Measurements from ENCODE around the gene WWOX.

- TF ChIP-seq MYC (IDR thresholded peaks at IDR 0.05; ENCODE audit: borderline replicate concordance, low read length) (no peak), CTCF (IDR thresholded peaks at IDR 0.05) (no peak), POLR2A (IDR thresholded peaks at IDR 0.05; ENCODE audit: low read length) (no peak), BHLHE40 (IDR thresholded peaks at IDR 0.05; ENCODE audit: low read depth, low read length) (no peak), CHD2 (IDR thresholded peaks at IDR 0.05; ENCODE audit: low read length, partially characterized antibody) (no peak), EP300 (IDR thresholded peaks at IDR 0.05) (no peak), JUNB (IDR thresholded peaks at IDR 0.05) (no peak), EHMT2 (IDR thresholded peaks at IDR 0.05; ENCODE audit: low read depth) (no peak), USF2 (IDR thresholded peaks at IDR 0.05) (no peak), POLR2AphosphoS2 (conservative IDR thresholded peaks at IDR 0.05; ENCODE audit: low read length) (no peak), NPAS2 (CRISPR knock-in tag; IDR thresholded peaks at IDR 0.05; ENCODE audit: borderline replicate concordance) (no peak), CEBPB (IDR thresholded peaks at IDR 0.05) (no peak), REST (IDR thresholded peaks at IDR 0.05) (no peak)
Observed at GRCh38 chr16:78597809-78598570, 498.5 kb downstream of the WWOX start.
